Activated T-cell treated with anti-CD3 and anti-CD28 coated beads for 4 hours (primary cell): ENCODE measurements around the gene MTTP.
A peak's percentile ranks its signal among the peaks of the same experiment; 100 is the strongest.
"Not testable (repeated sequence)": the region's sequence is repeated elsewhere in the genome, so short reads cannot be mapped to it uniquely, and the experiment has no call there.

Source experiments
- DNase-seq: peaks from one replicate; pipeline ENCODE4 v3.0.0-alpha.2; 2020

MTTP gene

GRCh38 chr4:99574530-99575324, at the start of gene MTTP:
TSS of gene MTTP (plus strand) at chr4:99574824. CDS start at chr4:99574910, 86 bp downstream.
- no peak for DNase-seq

GRCh38 chr4:99529228-99529627, 45.4 kb upstream of the MTTP start:
- no peak for DNase-seq

GRCh38 chr4:99529956-99530355, 44.7 kb upstream of the MTTP start:
- no peak for DNase-seq

GRCh38 chr4:99534699-99535098, 39.9 kb upstream of the MTTP start:
- not testable (repeated sequence) for DNase-seq

- DNase-seq: no peak
These were observed 38.4 kb upstream of the MTTP start for GRCh38 chr4:99536271-99536670.

GRCh38 chr4:99536848-99537247, 37.8 kb upstream of the MTTP start:
- DNase-seq: no peak

- DNase-seq: no peak
These were observed 37.0 kb upstream of the MTTP start for GRCh38 chr4:99537674-99538073.

- no peak for DNase-seq
These were observed 34.2 kb upstream of the MTTP start for GRCh38 chr4:99540277-99540939.

- no peak for DNase-seq
These were observed 21.8 kb upstream of the MTTP start for GRCh38 chr4:99552872-99553271.

GRCh38 chr4:99563310-99564186, 11.1 kb upstream of the MTTP start, which contains the start of gene TRMT10A:
TSS of gene TRMT10A (minus strand) at chr4:99564039. CDS start at chr4:99559338, 4,701 bp downstream.
- peak; percentile 96 for DNase-seq

GRCh38 chr4:99564921-99565320, 9.7 kb upstream of the MTTP start:
- DNase-seq: no peak

GRCh38 chr4:99571883-99572282, 2.7 kb upstream of the MTTP start:
- no peak for DNase-seq

GRCh38 chr4:99572527-99573240, 1.9 kb upstream of the MTTP start:
- no peak for DNase-seq

- DNase-seq: no peak
These were observed 772 bp upstream of the MTTP start for GRCh38 chr4:99573735-99574368.

- DNase-seq: no peak
These were observed 4.1 kb downstream of the MTTP start for GRCh38 chr4:99578714-99579113.

GRCh38 chr4:99585516-99585915, 10.9 kb downstream of the MTTP start:
- no peak for DNase-seq

GRCh38 chr4:99586322-99586721, 11.7 kb downstream of the MTTP start:
- no peak for DNase-seq

- no peak for DNase-seq
These were observed 12.2 kb downstream of the MTTP start for GRCh38 chr4:99586797-99587196.

GRCh38 chr4:99587309-99587708, 12.7 kb downstream of the MTTP start:
- no peak for DNase-seq

GRCh38 chr4:99587803-99588202, 13.2 kb downstream of the MTTP start:
- no peak for DNase-seq

- DNase-seq: no peak
These were observed 17.1 kb downstream of the MTTP start for GRCh38 chr4:99591757-99592156.
